K562 (cell line): ENCODE results near the gene KRT80. TPM values are rescaled to one million over a fixed set of nuclear protein-coding genes. Genes with fewer than 3 reads are reported as not detected.

Source experiments
- ATAC-seq: fragments of 200-7000 bp; cut with Tn5 transposase; 3 replicates; pipeline ENCODE4 v1.9.1; 2020; ENCODE audit warnings: moderate library complexity
- BruUV-seq: library from RNA; stranded (reverse); fragments of 400-500 nt; replicated peaks from 2 replicates; lab custom pipeline; 2021; lab: Mats Ljungman, UMichigan
- CTCF ChIA-PET: fragments of 300-600 bp; formaldehyde crosslinking; extraction: SDS; loops from one replicate; lab custom pipeline; 2021; ENCODE audit warnings: low intra/inter-chr PET ratio; lab: Yijun Ruan, JAX
- POLR2A ChIA-PET: fragments of 300-600, 350-650 bp; sonication (Branson Sonifier 250); formaldehyde crosslinking; extraction: SDS; loops from one replicate; lab custom pipeline; 2021; ENCODE audit warnings: antibody characterized with exemption, inconsistent platforms; lab: Yijun Ruan, JAX
- DNase-seq, 4 experiments: peaks; one replicate each; pipeline versions ENCODE4 v3.0.0 to v3.0.0-alpha.2; 2011 to 2018; ENCODE audit warnings: low spot score in 3 of 4, mixed read lengths in 3 of 4; ENCODE audit errors: extremely low read depth in 1 of 4
- FAIRE-seq: peaks from 2 replicates; lab custom pipeline; 2011; peaks lifted over from hg19 to GRCh38; lab: Jason Lieb, UNC
- H2AFZ ChIP-seq: 2 replicates; pipeline ENCODE4 v1.6.0; 2011; ENCODE audit warnings: low read depth, low read length, control low read depth, inconsistent platforms
- H3K27ac ChIP-seq: fragments of 200-600 bp; 3 replicates; pipeline ENCODE4 v1.8.0; 2011; ENCODE audit warnings: low read depth, mild to moderate bottlenecking, control low read depth, inconsistent platforms, low read length, moderate library complexity, mixed read lengths; ENCODE audit errors: extremely low read depth
- H3K27me3 ChIP-seq, 2 experiments: fragments of 300-600 bp in 1 of 2; 2 replicates in 1 of 2; 3 replicates in 1 of 2; pipeline versions ENCODE4 v1.6.0 to v1.8.0; 2011; ENCODE audit warnings: inconsistent platforms in 2 of 2, low read length in 2 of 2, mild to moderate bottlenecking in 1 of 2, mixed read lengths in 1 of 2, moderate library complexity in 1 of 2; ENCODE audit not compliant: control insufficient read depth in 2 of 2, insufficient read depth in 2 of 2
- H3K36me3 ChIP-seq: fragments of 300-600 bp; 3 replicates; pipeline ENCODE4 v1.8.0; 2011; ENCODE audit warnings: mild to moderate bottlenecking, low read length, inconsistent platforms; ENCODE audit not compliant: control insufficient read depth, insufficient read depth
- H3K4me1 ChIP-seq, 2 experiments: fragments of 200-600 bp in 1 of 2; replicated peaks in 1 of 2; 2 replicates in 1 of 2; 3 replicates in 1 of 2; pipeline versions ENCODE4 v1.5.1 to v1.8.0; 2011; ENCODE audit warnings: inconsistent platforms in 2 of 2, low read length in 2 of 2, mild to moderate bottlenecking in 1 of 2, mixed read lengths in 1 of 2, moderate library complexity in 1 of 2; ENCODE audit not compliant: control insufficient read depth in 2 of 2, insufficient read depth in 2 of 2
- H3K4me2 ChIP-seq: 2 replicates; pipeline ENCODE4 v1.6.1; 2011; ENCODE audit warnings: low read length, control low read depth, inconsistent platforms, mixed read lengths; ENCODE audit not compliant: insufficient read depth
- H3K4me3 ChIP-seq: fragments of 200-600 bp; sonication (generic), shearing (Covaris generic); 2 replicates; pipeline ENCODE4 v1.5.1; 2016; ENCODE audit warnings: control low read depth, inconsistent platforms
- H3K79me2 ChIP-seq: fragments of 200-600 bp; 3 replicates; pipeline ENCODE4 v1.8.0; 2011; ENCODE audit warnings: low read length, inconsistent platforms; ENCODE audit not compliant: control insufficient read depth, insufficient read depth
- H3K9ac ChIP-seq, 2 experiments: 2 replicates each; pipeline versions ENCODE4 v1.6.0 to v1.6.1; 2011; ENCODE audit warnings: low read depth in 2 of 2, low read length in 2 of 2, control low read depth in 1 of 2, inconsistent platforms in 1 of 2, mild to moderate bottlenecking in 1 of 2, mixed read lengths in 1 of 2; ENCODE audit not compliant: insufficient read depth in 1 of 2
- H3K9me1 ChIP-seq: one replicate; pipeline ENCODE4 v1.6.0; 2011; ENCODE audit warnings: inconsistent platforms, mild to moderate bottlenecking, low read length, moderate library complexity; ENCODE audit not compliant: control insufficient read depth, insufficient read depth
- H3K9me3 ChIP-seq: replicated peaks from 2 replicates; pipeline ENCODE4 v1.5.1; 2011; ENCODE audit warnings: low read depth, low read length, inconsistent platforms; ENCODE audit not compliant: control insufficient read depth, insufficient read depth
- H4K20me1 ChIP-seq: replicated peaks from 2 replicates; pipeline ENCODE4 v1.6.1; 2011; ENCODE audit warnings: low read length, inconsistent platforms, mixed read lengths; ENCODE audit not compliant: control insufficient read depth, insufficient read depth
- E2F4 ChIP-seq: sonication (generic); formaldehyde crosslinking; IDR thresholded peaks from 2 replicates; pipeline ENCODE4 v1.8.0; 2022; ENCODE audit warnings: mild to moderate bottlenecking, low read depth, missing genetic modification reagents
- HES1 ChIP-seq: fragments of 450-650 bp; IDR thresholded peaks from 2 replicates; pipeline ENCODE4 v1.6.1; 2016; ENCODE audit warnings: low read depth, mild to moderate bottlenecking, moderate library complexity
- JUND ChIP-seq, 2 experiments: IDR thresholded peaks; 2 replicates in 1 of 2; 3 replicates in 1 of 2; pipeline ENCODE4 v1.6.1; 2011; ENCODE audit warnings: borderline replicate concordance in 2 of 2, low read depth in 2 of 2, low read length in 2 of 2, improper control_type of control experiment in 1 of 2, missing biosample characterization in 1 of 2, missing genetic modification characterization in 1 of 2, missing genetic modification reagents in 1 of 2
- MXD1 ChIP-seq: fragments of 250-450 bp; sonication (Bioruptor Pico); IDR thresholded peaks from 2 replicates; pipeline ENCODE4 v1.8.0; 2021; ENCODE audit warnings: borderline replicate concordance, mild to moderate bottlenecking, moderate library complexity; ENCODE audit not compliant: poor library complexity, severe bottlenecking
- PHF20 ChIP-seq: fragments of 450-650 bp; IDR thresholded peaks from 2 replicates; pipeline ENCODE4 v1.6.1; 2018; ENCODE audit not compliant: partially characterized antibody
- SMARCE1 ChIP-seq: fragments of 450-650 bp; IDR thresholded peaks from 2 replicates; pipeline ENCODE4 v1.7.1; 2016; ENCODE audit warnings: mild to moderate bottlenecking
- XRCC3 ChIP-seq: fragments of 450-650 bp; IDR thresholded peaks from 2 replicates; pipeline ENCODE4 v1.6.1; 2017; ENCODE audit warnings: mild to moderate bottlenecking, moderate library complexity
- ZNF282 ChIP-seq: sonication (generic); formaldehyde crosslinking; IDR thresholded peaks from 2 replicates; pipeline ENCODE4 v1.8.1; 2023; ENCODE audit warnings: missing genetic modification reagents
- WGBS: fragments of 100-300 bp; shearing (Covaris generic); methylation state at CpG from one replicate; pipeline ENCODE4 v1.1.6; 2016; ENCODE audit warnings: low coverage, mixed read lengths; ENCODE audit not compliant: insufficient coverage; ENCODE audit errors: missing lambda C conversion rate; 5-methylcytosine and 5-hydroxymethylcytosine counted together
- in situ Hi-C: fragments of 300-500 bp; cut with MboI; formaldehyde crosslinking; loops from 4 replicates; pipeline ENCODE4 v1.15.0; 2018; ENCODE audit warnings: inconsistent platforms, mixed read lengths
- intact Hi-C: fragments of 100-400 bp; cut with micrococcal nuclease; formaldehyde crosslinking; loops from 2 replicates; pipeline ENCODE4 v1.14.2; 2022
- polyA plus RNA-seq, 8 experiments: library from polyadenylated mRNA; depleted of rRNA in 4 of 8; stranded (reverse) in 5 of 8; unstranded in 3 of 8; fragments of >200 nt; fragmentation: Nextera tagmentation in 2 of 8; fragmentation: Illumina TruSeq in 1 of 8; extraction: Ambion mirVana in 2 of 8; extraction: Trizol in 1 of 8; gene quantifications; 2 replicates each; pipeline versions ENCODE4 v1.2.1 to v1.2.3, GENCODE V29; 2011 to 2014; ENCODE audit warnings: inconsistent platforms in 1 of 8, missing spikeins in 1 of 8
- total RNA-seq, 7 experiments: library from RNA; depleted of rRNA in 6 of 7; stranded (reverse); fragments of >200 nt in 6 of 7; fragmentation: Illumina TruSeq in 2 of 7; extraction: Trizol in 2 of 7; gene quantifications; 2 replicates each; pipeline versions ENCODE4 v1.2.1 to v1.2.3, GENCODE V29; 2011 to 2021; ENCODE audit warnings: low replicate concordance in 1 of 7
- TF ChIP-seq, protein P1 (sequence below), 2 experiments: IDR thresholded peaks in 1 of 2; conservative IDR thresholded peaks in 1 of 2; 2 replicates each; pipeline ENCODE4 v1.6.1; 2016; ENCODE audit warnings: low read depth in 2 of 2, mild to moderate bottlenecking in 1 of 2, missing compliant biosample characterization in 1 of 2, missing genetic modification characterization in 1 of 2, moderate library complexity in 1 of 2
- TF ChIP-seq, protein P2 (sequence below): fragments of 450-650 bp; IDR thresholded peaks from 2 replicates; pipeline ENCODE4 v1.6.1; 2016; ENCODE audit warnings: borderline replicate concordance
- TF ChIP-seq, protein P3 (sequence below), 2 experiments: fragments of 200-800 bp in 1 of 2; sonication (Bioruptor generic) in 1 of 2; sonication (generic) in 1 of 2; formaldehyde crosslinking in 1 of 2; IDR thresholded peaks in 1 of 2; conservative IDR thresholded peaks in 1 of 2; 2 replicates each; pipeline versions ENCODE4 v1.5.0 to v1.6.1; 2016 to 2020; ENCODE audit warnings: missing compliant biosample characterization in 1 of 2, missing genetic modification characterization in 1 of 2, missing genetic modification reagents in 1 of 2

Gene KRT80
- total and polyA plus RNA-seq, 9 of the 15 experiments (the other 6 are each of a cell fraction or from before 2014, with no cell fraction given), result not detected

GRCh38 chr12:52193991-52194390, 2.2 kb upstream of the KRT80 start:
- in situ Hi-C loops (no loop called here), intact Hi-C loops (no loop called here)
- no peaks in the 10 kb centered on the region for H3K9me3 ChIP-seq
- no peak for FAIRE-seq
- TF ChIP-seq PHF20, result no peak
- no peak for TF ChIP-seq HES1
- TF ChIP-seq MXD1 (CRISPR knock-in tag), result no peak
- no peak for TF ChIP-seq SMARCE1
- no peak for TF ChIP-seq ZNF282 (CRISPR knock-in tag)
- no peak for TF ChIP-seq JUND (IDR thresholded peaks at IDR 0.05; ENCODE audit: borderline replicate concordance, low read depth, low read length)
- TF ChIP-seq JUND (tag; IDR thresholded peaks at IDR 0.05; ENCODE audit: borderline replicate concordance, low read depth, low read length), result no peak
- TF ChIP-seq, protein P1, sequence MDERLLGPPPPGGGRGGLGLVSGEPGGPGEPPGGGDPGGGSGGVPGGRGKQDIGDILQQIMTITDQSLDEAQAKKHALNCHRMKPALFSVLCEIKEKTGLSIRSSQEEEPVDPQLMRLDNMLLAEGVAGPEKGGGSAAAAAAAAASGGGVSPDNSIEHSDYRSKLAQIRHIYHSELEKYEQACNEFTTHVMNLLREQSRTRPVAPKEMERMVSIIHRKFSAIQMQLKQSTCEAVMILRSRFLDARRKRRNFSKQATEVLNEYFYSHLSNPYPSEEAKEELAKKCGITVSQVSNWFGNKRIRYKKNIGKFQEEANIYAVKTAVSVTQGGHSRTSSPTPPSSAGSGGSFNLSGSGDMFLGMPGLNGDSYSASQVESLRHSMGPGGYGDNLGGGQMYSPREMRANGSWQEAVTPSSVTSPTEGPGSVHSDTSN (CRISPR knock-in tag; IDR thresholded peaks at IDR 0.05; ENCODE audit: low read depth), result no peak
- TF ChIP-seq, protein P1 (tag; conservative IDR thresholded peaks at IDR 0.05; ENCODE audit: low read depth), result no peak
- TF ChIP-seq, protein P2, sequence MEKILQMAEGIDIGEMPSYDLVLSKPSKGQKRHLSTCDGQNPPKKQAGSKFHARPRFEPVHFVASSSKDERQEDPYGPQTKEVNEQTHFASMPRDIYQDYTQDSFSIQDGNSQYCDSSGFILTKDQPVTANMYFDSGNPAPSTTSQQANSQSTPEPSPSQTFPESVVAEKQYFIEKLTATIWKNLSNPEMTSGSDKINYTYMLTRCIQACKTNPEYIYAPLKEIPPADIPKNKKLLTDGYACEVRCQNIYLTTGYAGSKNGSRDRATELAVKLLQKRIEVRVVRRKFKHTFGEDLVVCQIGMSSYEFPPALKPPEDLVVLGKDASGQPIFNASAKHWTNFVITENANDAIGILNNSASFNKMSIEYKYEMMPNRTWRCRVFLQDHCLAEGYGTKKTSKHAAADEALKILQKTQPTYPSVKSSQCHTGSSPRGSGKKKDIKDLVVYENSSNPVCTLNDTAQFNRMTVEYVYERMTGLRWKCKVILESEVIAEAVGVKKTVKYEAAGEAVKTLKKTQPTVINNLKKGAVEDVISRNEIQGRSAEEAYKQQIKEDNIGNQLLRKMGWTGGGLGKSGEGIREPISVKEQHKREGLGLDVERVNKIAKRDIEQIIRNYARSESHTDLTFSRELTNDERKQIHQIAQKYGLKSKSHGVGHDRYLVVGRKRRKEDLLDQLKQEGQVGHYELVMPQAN, result no peak
- no peak for TF ChIP-seq E2F4 (CRISPR knock-in tag)
- no peak for TF ChIP-seq XRCC3
- TF ChIP-seq, protein P3, sequence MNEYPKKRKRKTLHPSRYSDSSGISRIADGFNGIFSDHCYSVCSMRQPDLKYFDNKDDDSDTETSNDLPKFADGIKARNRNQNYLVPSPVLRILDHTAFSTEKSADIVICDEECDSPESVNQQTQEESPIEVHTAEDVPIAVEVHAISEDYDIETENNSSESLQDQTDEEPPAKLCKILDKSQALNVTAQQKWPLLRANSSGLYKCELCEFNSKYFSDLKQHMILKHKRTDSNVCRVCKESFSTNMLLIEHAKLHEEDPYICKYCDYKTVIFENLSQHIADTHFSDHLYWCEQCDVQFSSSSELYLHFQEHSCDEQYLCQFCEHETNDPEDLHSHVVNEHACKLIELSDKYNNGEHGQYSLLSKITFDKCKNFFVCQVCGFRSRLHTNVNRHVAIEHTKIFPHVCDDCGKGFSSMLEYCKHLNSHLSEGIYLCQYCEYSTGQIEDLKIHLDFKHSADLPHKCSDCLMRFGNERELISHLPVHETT (CRISPR knock-in tag; conservative IDR thresholded peaks at IDR 0.05 in 1 of 2, IDR thresholded peaks at IDR 0.05 in 1 of 2), result no peak
- H3K4me2 ChIP-seq, result no peak overlapping the region
- H3K4me1 ChIP-seq, result peaks cover 0 to 4% of the 10 kb centered on the region in 2 experiments; a peak in 1 of 5 replicates
- ChIA-PET CTCF (no interaction called here), POLR2A (interaction anchor here (0.6 to 1.1 kb wide), 2 partner anchors 17 to 252 kb away, joined by 3 read pairs; no protein-coding TSS in a partner anchor)
- no peak for ATAC-seq
- DNase-seq, result no peak
- no peak overlapping the region for H3K9ac ChIP-seq
- H2AFZ ChIP-seq, result no peak overlapping the region
- no peak overlapping the region for H3K27ac ChIP-seq
- WGBS, result 0% methylated on average over 6 of the region's 6 CpGs
- no peaks in the 10 kb centered on the region for H3K9me1 ChIP-seq
- no peak overlapping the region for H3K4me3 ChIP-seq
- H3K79me2 ChIP-seq, result no peaks in the 10 kb centered on the region
- H4K20me1 ChIP-seq, result peaks cover 1% of the 10 kb centered on the region; the same call in 1 of the 2 replicates
- no TSS peak for BruUV-seq
- H3K36me3 ChIP-seq, result no peaks in the 10 kb centered on the region
- H3K27me3 ChIP-seq, result peaks cover 2 to 48% of the 10 kb centered on the region in 2 experiments; a peak in 3 of 5 replicates
